ENCODE results near the gene STK33. TPM values are rescaled to one million over a fixed set of nuclear protein-coding genes. Genes with fewer than 3 reads are reported as not detected.

STK33 gene
- total and polyA plus RNA-seq, 2 of the 13 experiments (the other 11 are each of a cell fraction or from before 2014, with no cell fraction given): 2.7 to 12.6 TPM

- ATAC-seq (no peak), FAIRE-seq (no peak), DNase-seq (ENCODE audit: low spot score) (no peak)
- TF ChIP-seq ZKSCAN1 (IDR thresholded peaks at IDR 0.05; ENCODE audit: low read length) (no peak), MEIS1 (CRISPR knock-in tag; IDR thresholded peaks at IDR 0.05; ENCODE audit: borderline replicate concordance) (no peak), ARNTL (CRISPR knock-in tag; IDR thresholded peaks at IDR 0.05) (no peak), MBNL3 (CRISPR knock-in tag; conservative IDR thresholded peaks at IDR 0.05) (no peak), ZNF101 (CRISPR knock-in tag; IDR thresholded peaks at IDR 0.05; ENCODE audit: borderline replicate concordance, low read depth) (no peak), ZNF761 (CRISPR knock-in tag; conservative IDR thresholded peaks at IDR 0.05) (no peak)
- H3K4me3 ChIP-seq (replicated peaks in 1 of 3; ENCODE audit: insufficient read depth in 1 of 3, low read depth in 2 of 3, low read length in 3 of 3): no peak overlapping the region
- H3K4me1 ChIP-seq (ENCODE audit: insufficient read depth, low read length): peaks cover 18% of the 10 kb centered on the region
- no peaks in the 10 kb centered on the region for H4K20me1 ChIP-seq (ENCODE audit: insufficient read depth, low read length)
- no peak overlapping the region for H3K9ac ChIP-seq (ENCODE audit: insufficient read depth, low read depth, low read length)
- WGBS (ENCODE audit: low lambda C conversion rate): 63% methylated on average over 4 of the region's 4 CpGs
- in situ Hi-C loops (cut with HindIII; ENCODE audit: extremely low pct_ligation_motif_present, low pct_unique_long_range_greater_than_20kb): no loop called here
- no peaks in the 10 kb centered on the region for H3K36me3 ChIP-seq (replicated peaks in 1 of 2; ENCODE audit: control insufficient read depth in 1 of 2, insufficient read depth in 2 of 2, low read length in 2 of 2)
- intact Hi-C loops (cut with micrococcal nuclease; ENCODE audit: unreplicated experiment): no loop called here
- ChIA-PET CTCF (ENCODE audit: low intra/inter-chr PET ratio, low total read pairs) (no interaction called here), POLR2A (no interaction called here)
- no peak overlapping the region for H2AFZ ChIP-seq (ENCODE audit: low read length)
- no peaks in the 10 kb centered on the region; the same call in 1 of the 2 replicates for H3K9me3 ChIP-seq (ENCODE audit: low read length)
- H3K4me2 ChIP-seq (ENCODE audit: low read depth, low read length): no peak overlapping the region
- H3K27ac ChIP-seq (ENCODE audit: extremely low read length, insufficient read depth, low read length): no peak overlapping the region
- H3K27me3 ChIP-seq (ENCODE audit: control insufficient read depth in 1 of 2, insufficient read depth in 2 of 2, low read length in 2 of 2): no peaks in the 10 kb centered on the region
- no TSS peak for BruUV-seq (replicated peaks)
- no peaks in the 10 kb centered on the region for H3K79me2 ChIP-seq (ENCODE audit: insufficient read depth, low read length)
Observed at GRCh38 chr11:8392166-8392565, 201.9 kb downstream of the STK33 start.

- Histone ChIP-seq H4K20me1 (ENCODE audit: insufficient read depth, low read length) (no peaks in the 10 kb centered on the region), H3K27me3 (ENCODE audit: control insufficient read depth in 1 of 2, insufficient read depth in 2 of 2, low read length in 2 of 2) (no peaks in the 10 kb centered on the region), H2AFZ (ENCODE audit: low read length) (no peak overlapping the region), H3K79me2 (ENCODE audit: insufficient read depth, low read length) (no peaks in the 10 kb centered on the region), H3K27ac (ENCODE audit: extremely low read length, insufficient read depth, low read length) (no peak overlapping the region), H3K4me1 (ENCODE audit: insufficient read depth, low read length) (peaks cover 21% of the 10 kb centered on the region), H3K36me3 (replicated peaks in 1 of 2; ENCODE audit: control insufficient read depth in 1 of 2, insufficient read depth in 2 of 2, low read length in 2 of 2) (no peaks in the 10 kb centered on the region), H3K9ac (ENCODE audit: insufficient read depth, low read depth, low read length) (no peak overlapping the region), H3K4me3 (replicated peaks in 1 of 3; ENCODE audit: insufficient read depth in 1 of 3, low read depth in 2 of 3, low read length in 3 of 3) (no peak overlapping the region), H3K4me2 (ENCODE audit: low read depth, low read length) (no peak overlapping the region), H3K9me3 (ENCODE audit: low read length) (no peaks in the 10 kb centered on the region)
- in situ Hi-C loops (cut with HindIII; ENCODE audit: extremely low pct_ligation_motif_present, low pct_unique_long_range_greater_than_20kb) (no loop called here), intact Hi-C loops (cut with micrococcal nuclease; ENCODE audit: unreplicated experiment) (no loop called here)
- WGBS (ENCODE audit: low lambda C conversion rate): 77% methylated on average over 9 of the region's 9 CpGs
- DNase-seq (ENCODE audit: low spot score) (no peak), FAIRE-seq (no peak), ATAC-seq (no peak)
- no TSS peak for BruUV-seq (replicated peaks)
- ChIA-PET CTCF (ENCODE audit: low intra/inter-chr PET ratio, low total read pairs) (no interaction called here), POLR2A (no interaction called here)
- TF ChIP-seq CCAR2 (optimal IDR thresholded peaks at IDR 0.05; ENCODE audit: low read depth, low read length) (no peak), SIX1 (CRISPR knock-in tag; IDR thresholded peaks at IDR 0.05; ENCODE audit: borderline replicate concordance) (no peak), RBFOX2 (IDR thresholded peaks at IDR 0.05; ENCODE audit: low read depth, low read length) (no peak), ZBTB10 (CRISPR knock-in tag; IDR thresholded peaks at IDR 0.05; ENCODE audit: borderline replicate concordance) (no peak)
Observed at GRCh38 chr11:8390851-8391612, 203.0 kb downstream of the STK33 start.
